Left lung (tissue), 10 donors: ENCODE measurements around the gene CCT8. TPM values are rescaled to one million over a fixed set of nuclear protein-coding genes. Genes with fewer than 3 reads are reported as not detected.

ENCODE experiments used
- ATAC-seq: fragments of 200-7000 bp; cut with Tn5 transposase; one replicate; pipeline ENCODE4 v1.9.1; 2020; ENCODE audit warnings: moderate library complexity
- DNase-seq, 4 donors: peaks; one replicate each; pipeline ENCODE4 v3.0.0-alpha.2; 2013 to 2020
- H3K27ac ChIP-seq, 2 donors: fragments of 200-600 bp; sonication (generic) in 1 of 2; one replicate each; pipeline versions ENCODE4 v1.5.0 to v1.8.0; 2020 to 2021
- H3K27me3 ChIP-seq, 2 donors: fragments of 200-600 bp; sonication (generic) in 1 of 2; one replicate each; pipeline versions ENCODE4 v1.5.0 to v1.8.0; 2020 to 2021
- H3K36me3 ChIP-seq, 2 donors: fragments of 200-600 bp; sonication (generic) in 1 of 2; one replicate each; pipeline versions ENCODE4 v1.5.0 to v1.8.0; 2020 to 2021
- H3K4me1 ChIP-seq, 2 donors: fragments of 200-600 bp; one replicate each; pipeline ENCODE4 v1.8.0; 2021
- H3K4me3 ChIP-seq, 2 donors: fragments of 200-600 bp; sonication (generic) in 1 of 2; one replicate each; pipeline versions ENCODE4 v1.5.0 to v1.8.0; 2020 to 2021; ENCODE audit warnings: mild to moderate bottlenecking in 1 of 2
- H3K9me3 ChIP-seq, 2 donors: fragments of 200-600 bp; sonication (generic) in 1 of 2; one replicate each; pipeline versions ENCODE4 v1.5.0 to v1.8.0; 2020 to 2021
- CTCF ChIP-seq, 2 donors: fragments of 200-600 bp; sonication (generic) in 1 of 2; IDR thresholded peaks; one replicate each; pipeline versions ENCODE4 v1.5.0 to v1.8.0; 2021; ENCODE audit warnings: antibody characterized with exemption in 2 of 2
- intact Hi-C, 2 donors: fragments of 100-400 bp; cut with DNase I; formaldehyde crosslinking; loops; one replicate each; pipeline versions ENCODE4 v1.11.2 to v1.14.2; 2022
- polyA plus RNA-seq, 6 donors: library from polyadenylated mRNA; unstranded; fragments of 120-200 nt; gene quantifications; one replicate each; pipeline ENCODE4 v1.2.1, GENCODE V29; 2013; ENCODE audit not compliant: insufficient read length in 6 of 6
- total RNA-seq, 2 donors: library from RNA; stranded (reverse); fragmentation: NEBNext Ultra II Directional; extraction: Animal tissue kit (Norgen Biotek cat#: 25700); gene quantifications; one replicate each; pipeline ENCODE4 v1.2.1, GENCODE V29; 2021
- donor health status: DM: no; HTN: yes; CAD: no.
- donor health status: DM: no; HTN: no; CAD: no.

CCT8 gene
- total and polyA plus RNA-seq, 8 donors, result 111 to 259 (median 235) TPM

GRCh38 chr21:29074007-29074376 is 544 bp upstream of the CCT8 start:
- Histone ChIP-seq H3K27ac (peak overlapping the region; percentile 87 to 93), H3K4me3 (peak overlapping the region; percentile 85 to 95), H3K9me3 (no peaks in the 10 kb centered on the region), H3K4me1 (peaks cover 25 to 49% of the 10 kb centered on the region in 2 donors), H3K27me3 (no peaks in the 10 kb centered on the region), H3K36me3 (peaks cover 0 to 14% of the 10 kb centered on the region in 2 donors)
- TF ChIP-seq CTCF (IDR thresholded peaks at IDR 0.05), result no peak
- ATAC-seq, result peak; percentile 35
- DNase-seq, result no peak
- intact Hi-C loops, result no loop called here

GRCh38 chr21:29072873-29073221 is 601 bp downstream of the CCT8 start:
- Histone ChIP-seq H3K9me3 (no peaks in the 10 kb centered on the region), H3K36me3 (peaks cover 0 to 26% of the 10 kb centered on the region in 2 donors), H3K4me1 (peaks cover 18 to 38% of the 10 kb centered on the region in 2 donors), H3K27me3 (no peaks in the 10 kb centered on the region), H3K27ac (peak overlapping the region; percentile 87 to 93), H3K4me3 (peak overlapping the region; percentile 85 to 95)
- intact Hi-C loops, result no loop called here
- ATAC-seq, result peak; percentile 2
- DNase-seq, result peak in 1 of 4 donors; percentile 24
- no peak for TF ChIP-seq CTCF (IDR thresholded peaks at IDR 0.05)

GRCh38 chr21:29064850-29065481 is 8.5 kb downstream of the CCT8 start:
- H3K4me3 ChIP-seq, result no peak overlapping the region
- DNase-seq (no peak), ATAC-seq (no peak)
- no peaks in the 10 kb centered on the region for H3K9me3 ChIP-seq
- intact Hi-C loops, result no loop called here
- peaks cover 0 to 13% of the 10 kb centered on the region in 2 donors for H3K4me1 ChIP-seq
- no peaks in the 10 kb centered on the region for H3K27me3 ChIP-seq
- no peak for TF ChIP-seq CTCF (IDR thresholded peaks at IDR 0.05)
- H3K27ac ChIP-seq, result peak overlapping the region in 1 of 2 donors; percentile 24
- H3K36me3 ChIP-seq, result peaks cover 9 to 100% of the 10 kb centered on the region in 2 donors

GRCh38 chr21:29056538-29057050 is 16.9 kb downstream of the CCT8 start:
- intact Hi-C loops, result no loop called here
- ATAC-seq (no peak), DNase-seq (no peak)
- H3K4me1 ChIP-seq, result no peaks in the 10 kb centered on the region
- no peak overlapping the region for H3K27ac ChIP-seq
- H3K9me3 ChIP-seq, result no peaks in the 10 kb centered on the region
- H3K4me3 ChIP-seq, result no peak overlapping the region
- H3K36me3 ChIP-seq, result peaks cover 0 to 98% of the 10 kb centered on the region in 2 donors
- TF ChIP-seq CTCF (IDR thresholded peaks at IDR 0.05), result no peak
- no peaks in the 10 kb centered on the region for H3K27me3 ChIP-seq

GRCh38 chr21:29056005-29056404 is 17.4 kb downstream of the CCT8 start:
- no peaks in the 10 kb centered on the region for H3K4me1 ChIP-seq
- peaks cover 0 to 98% of the 10 kb centered on the region in 2 donors for H3K36me3 ChIP-seq
- ATAC-seq (no peak), DNase-seq (peak in 1 of 4 donors; percentile 26)
- intact Hi-C loops, result no loop called here
- H3K9me3 ChIP-seq, result no peaks in the 10 kb centered on the region
- no peak for TF ChIP-seq CTCF (IDR thresholded peaks at IDR 0.05)
- no peaks in the 10 kb centered on the region for H3K27me3 ChIP-seq
- H3K4me3 ChIP-seq, result no peak overlapping the region
- H3K27ac ChIP-seq, result no peak overlapping the region
